Body of pancreas (tissue), 4 donors: ENCODE measurements around the gene TSPAN32.

Experiments used
- CTCF ChIP-seq, 7 experiments: fragments of 450-650 bp in 4 of 7; fragments of 200-600 bp in 3 of 7; sonication (generic) in 3 of 7; IDR thresholded peaks; one replicate each; pipeline ENCODE4 v1.5.1; 2016 to 2019; ENCODE audit warnings: antibody characterized with exemption in 7 of 7
- POLR2A ChIP-seq, 3 donors: fragments of 450-650 bp; IDR thresholded peaks; one replicate each; pipeline ENCODE4 v1.6.1; 2016; ENCODE audit warnings: antibody characterized with exemption in 3 of 3, mild to moderate bottlenecking in 2 of 3

- TF ChIP-seq CTCF (IDR thresholded peaks at IDR 0.05) (no peak), POLR2A (IDR thresholded peaks at IDR 0.05) (no peak)
Observed at GRCh38 chr11:2363577-2364370, 62.0 kb downstream of the TSPAN32 start.
